ENCODE data around the gene AK3. TPM values are rescaled to one million over a fixed set of nuclear protein-coding genes. Genes with fewer than 3 reads are reported as not detected.

AK3 gene
- 61.0 and 64.1 TPM in 2 replicates for total RNA-seq (2022)
- percentile 82 among the genes with signal in this experiment for Bru-seq, nascent RNA
- BruChase-seq, experiment 1, labeled RNA remaining after a 6-hour chase, result percentile 95 among the genes with signal in this experiment
- BruChase-seq, experiment 2, labeled RNA remaining after a 2-hour chase, result percentile 93 among the genes with signal in this experiment
- long read RNA-seq, transcript AK3-202 (5 exons, 2,736 nt), result major isoform, 153 of 175 reads
- long read RNA-seq, partial matches to known transcripts, result 4 of 175 reads
- long read RNA-seq, other reads (novel, unspliced or antisense), result 17 of 175 reads

DNA sequence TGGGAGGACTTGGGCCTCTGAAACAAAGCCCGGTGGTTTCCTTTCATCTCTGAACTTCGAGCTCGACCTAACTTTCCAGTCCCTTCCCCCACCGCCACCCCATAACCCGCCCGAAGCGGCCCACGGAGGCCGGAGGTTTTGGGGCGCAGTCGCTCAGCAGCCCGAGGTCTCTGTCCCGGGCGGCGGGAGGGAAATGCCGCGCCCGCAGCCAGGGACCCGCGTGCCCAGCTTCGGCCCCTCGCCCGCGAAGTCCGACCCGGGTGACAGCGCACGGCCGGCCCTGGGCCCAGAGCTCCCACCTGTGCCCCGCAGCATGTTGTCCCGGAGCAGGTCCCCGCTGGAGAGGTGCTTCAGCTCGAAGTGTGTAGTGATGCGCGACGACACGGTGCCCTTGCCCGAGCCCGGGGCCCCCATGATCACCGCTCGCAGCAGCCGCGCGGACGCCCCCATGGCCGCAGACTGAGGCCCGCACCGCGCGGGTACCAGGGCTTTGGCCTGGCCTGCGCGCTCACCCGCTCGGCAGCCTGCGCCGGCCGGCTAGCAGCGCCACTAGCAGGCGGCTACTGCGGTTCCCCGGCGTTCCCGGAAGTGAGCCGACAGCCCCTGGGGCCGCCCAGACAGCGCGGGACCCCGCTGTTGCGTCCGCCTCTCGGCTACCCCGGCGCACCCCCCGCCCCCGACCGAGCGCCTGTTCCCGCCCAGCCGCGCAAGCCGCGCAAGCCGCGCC lies at the start of gene AK3:
AK3 (minus strand) TSS at position 565 of the 727 bp plus-strand sequence; CDS start at position 450, 115 bp downstream.
- ChIA-PET POLR2A (interaction anchor here (0.7 to 4.6 kb wide), 32 partner anchors 10 to 1215 kb away, joined by 3 to 48 read pairs (median 5); partner anchors contain the start of genes CDC37L1, JAK2, PLGRKT and PLPP6), CTCF (interaction anchor here (0.6 to 2.0 kb wide), 14 partner anchors 12 to 375 kb away, joined by 3 to 15 read pairs (median 4); partner anchors contain the start of gene RCL1)
- TF ChIP-seq, protein P1, sequence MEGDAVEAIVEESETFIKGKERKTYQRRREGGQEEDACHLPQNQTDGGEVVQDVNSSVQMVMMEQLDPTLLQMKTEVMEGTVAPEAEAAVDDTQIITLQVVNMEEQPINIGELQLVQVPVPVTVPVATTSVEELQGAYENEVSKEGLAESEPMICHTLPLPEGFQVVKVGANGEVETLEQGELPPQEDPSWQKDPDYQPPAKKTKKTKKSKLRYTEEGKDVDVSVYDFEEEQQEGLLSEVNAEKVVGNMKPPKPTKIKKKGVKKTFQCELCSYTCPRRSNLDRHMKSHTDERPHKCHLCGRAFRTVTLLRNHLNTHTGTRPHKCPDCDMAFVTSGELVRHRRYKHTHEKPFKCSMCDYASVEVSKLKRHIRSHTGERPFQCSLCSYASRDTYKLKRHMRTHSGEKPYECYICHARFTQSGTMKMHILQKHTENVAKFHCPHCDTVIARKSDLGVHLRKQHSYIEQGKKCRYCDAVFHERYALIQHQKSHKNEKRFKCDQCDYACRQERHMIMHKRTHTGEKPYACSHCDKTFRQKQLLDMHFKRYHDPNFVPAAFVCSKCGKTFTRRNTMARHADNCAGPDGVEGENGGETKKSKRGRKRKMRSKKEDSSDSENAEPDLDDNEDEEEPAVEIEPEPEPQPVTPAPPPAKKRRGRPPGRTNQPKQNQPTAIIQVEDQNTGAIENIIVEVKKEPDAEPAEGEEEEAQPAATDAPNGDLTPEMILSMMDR (IDR thresholded peaks at IDR 0.05; ENCODE audit: unreplicated experiment), result no peak
- peaks cover 6% of the 10 kb centered on the region for H3K9me3 Mint-ChIP-seq (ENCODE audit: unreplicated experiment)
- no TSS peak for BruUV-seq (replicated peaks)
- peaks cover 12% of the 10 kb centered on the region for H3K36me3 Mint-ChIP-seq (ENCODE audit: insufficient read depth, unreplicated experiment)
- no peaks in the 10 kb centered on the region for H3K27me3 Mint-ChIP-seq (ENCODE audit: insufficient read depth, unreplicated experiment)
- intact Hi-C loops (cut with micrococcal nuclease), result loop anchor here (1.0 to 5.0 kb wide), 2 partner anchors 78 to 138 kb away; partner anchors contain the start of gene PLPP6
- peak; percentile 85 for DNase-seq (ENCODE audit: unreplicated experiment)
- H3K4me1 Mint-ChIP-seq (ENCODE audit: insufficient read depth, unreplicated experiment), result peaks cover 24% of the 10 kb centered on the region
- peak within 1 kb of the TSS; percentile 97 for H3K27ac Mint-ChIP-seq (ENCODE audit: low read depth, unreplicated experiment)
- H3K4me3 Mint-ChIP-seq (ENCODE audit: unreplicated experiment), result peak within 1 kb of the TSS; percentile 90

DNA sequence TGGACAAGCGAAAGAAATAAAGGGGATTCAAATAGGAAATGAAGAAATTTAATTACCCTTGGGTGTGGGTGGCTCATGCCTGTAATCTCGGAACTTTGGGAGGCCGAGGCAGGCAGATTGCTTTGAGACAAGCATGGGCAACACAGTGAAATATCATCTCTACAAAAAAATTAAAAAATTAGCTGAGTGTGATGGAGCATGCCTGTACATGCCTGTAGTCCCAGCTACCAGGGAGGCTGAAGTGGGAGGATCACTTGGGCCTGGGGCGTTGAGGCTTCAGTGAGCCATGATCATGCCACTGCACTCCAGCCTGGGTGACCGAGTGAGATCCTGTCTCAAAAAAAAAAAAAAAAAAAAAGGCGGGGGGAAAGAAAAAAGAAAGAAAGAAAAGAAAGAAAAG lies 47.7 kb upstream of the AK3 start:
- Mint-ChIP-seq H3K4me1 (ENCODE audit: insufficient read depth, unreplicated experiment) (peaks cover 7% of the 10 kb centered on the region), H3K36me3 (ENCODE audit: insufficient read depth, unreplicated experiment) (no peaks in the 10 kb centered on the region), H3K27ac (ENCODE audit: low read depth, unreplicated experiment) (peak overlapping the region; percentile 47), H3K27me3 (ENCODE audit: insufficient read depth, unreplicated experiment) (no peaks in the 10 kb centered on the region), H3K9me3 (ENCODE audit: unreplicated experiment) (no peaks in the 10 kb centered on the region), H3K4me3 (ENCODE audit: unreplicated experiment) (no peak overlapping the region)
- POLR2A ChIA-PET, result interaction anchor here (0.6 to 2.1 kb wide), 8 partner anchors 26 to 768 kb away, joined by 3 to 11 read pairs (median 4); partner anchors contain the start of genes JAK2 and PLPP6
- intact Hi-C loops (cut with micrococcal nuclease), result no loop called here
- peak; percentile 12 for DNase-seq (ENCODE audit: unreplicated experiment)
- CTCF ChIA-PET, result interaction anchor here (0.6 to 11.2 kb wide), 8 partner anchors 8 to 967 kb away, joined by 3 to 175 read pairs (median 3); no protein-coding TSS in a partner anchor
- BruUV-seq (replicated peaks), result no TSS peak
- TF ChIP-seq, protein P1 (IDR thresholded peaks at IDR 0.05; ENCODE audit: unreplicated experiment), result no peak

GRCh38 chr9:4787876-4788275 lies 46.9 kb upstream of the AK3 start:
- H3K9me3 Mint-ChIP-seq (ENCODE audit: unreplicated experiment), result no peaks in the 10 kb centered on the region
- no peaks in the 10 kb centered on the region for H3K27me3 Mint-ChIP-seq (ENCODE audit: insufficient read depth, unreplicated experiment)
- intact Hi-C loops (cut with micrococcal nuclease), result no loop called here
- peaks cover 7% of the 10 kb centered on the region for H3K4me1 Mint-ChIP-seq (ENCODE audit: insufficient read depth, unreplicated experiment)
- no peak for DNase-seq (ENCODE audit: unreplicated experiment)
- CTCF ChIA-PET, result interaction anchor here (0.6 to 11.2 kb wide), 7 partner anchors 28 to 968 kb away, joined by 3 to 175 read pairs (median 3); no protein-coding TSS in a partner anchor
- no peak overlapping the region for H3K4me3 Mint-ChIP-seq (ENCODE audit: unreplicated experiment)
- POLR2A ChIA-PET, result interaction anchor here (1.6 to 2.1 kb wide), 2 partner anchors 45 to 197 kb away, joined by 5 to 11 read pairs; partner anchors contain the start of gene JAK2
- no peaks in the 10 kb centered on the region for H3K36me3 Mint-ChIP-seq (ENCODE audit: insufficient read depth, unreplicated experiment)
- BruUV-seq (replicated peaks), result no TSS peak
- H3K27ac Mint-ChIP-seq (ENCODE audit: low read depth, unreplicated experiment), result no peak overlapping the region
- TF ChIP-seq, protein P1 (IDR thresholded peaks at IDR 0.05; ENCODE audit: unreplicated experiment), result no peak

DNA sequence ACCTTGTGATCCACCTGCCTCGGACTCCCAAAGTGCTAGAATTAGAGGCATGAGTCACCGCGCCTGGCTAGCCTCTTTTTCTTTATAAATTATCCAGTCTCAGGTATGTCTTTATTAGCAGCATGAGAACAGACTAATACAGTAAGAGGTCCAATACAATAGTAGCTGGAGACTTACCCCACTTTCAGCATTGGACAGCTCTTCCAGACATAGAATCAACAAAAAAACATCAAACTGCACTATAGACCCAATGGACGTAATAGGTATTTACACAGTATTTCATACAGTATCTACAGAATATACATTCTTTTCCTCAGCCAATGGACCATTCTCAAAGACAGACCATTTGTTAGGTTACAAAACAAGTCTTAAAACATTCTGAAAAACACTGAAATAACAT lies 45.6 kb upstream of the AK3 start:
- no peaks in the 10 kb centered on the region for H3K9me3 Mint-ChIP-seq (ENCODE audit: unreplicated experiment)
- ChIA-PET POLR2A (interaction anchor here (1.5 kb wide), 1 partner anchor 46 kb away, joined by 4 read pairs; the partner anchor contains the start of gene AK3), CTCF (interaction anchor here (1.2 to 1.6 kb wide), 2 partner anchors 24 to 201 kb away, joined by 3 to 5 read pairs; no protein-coding TSS in a partner anchor)
- H3K36me3 Mint-ChIP-seq (ENCODE audit: insufficient read depth, unreplicated experiment), result no peaks in the 10 kb centered on the region
- H3K4me3 Mint-ChIP-seq (ENCODE audit: unreplicated experiment), result no peak overlapping the region
- H3K4me1 Mint-ChIP-seq (ENCODE audit: insufficient read depth, unreplicated experiment), result peaks cover 7% of the 10 kb centered on the region
- BruUV-seq (replicated peaks), result no TSS peak
- H3K27ac Mint-ChIP-seq (ENCODE audit: low read depth, unreplicated experiment), result no peak overlapping the region
- DNase-seq (ENCODE audit: unreplicated experiment), result no peak
- H3K27me3 Mint-ChIP-seq (ENCODE audit: insufficient read depth, unreplicated experiment), result no peaks in the 10 kb centered on the region
- intact Hi-C loops (cut with micrococcal nuclease), result no loop called here
- TF ChIP-seq, protein P1 (IDR thresholded peaks at IDR 0.05; ENCODE audit: unreplicated experiment), result no peak
